NCI-H524 (cell line): ENCODE measurements around the gene CD14.
"Not testable (repeated sequence)": the region's sequence is repeated elsewhere in the genome, so short reads cannot be mapped to it uniquely, and the experiment has no call there.

Experiments
- DNase-seq, 2 experiments: peaks; one replicate each; lab custom pipeline; 2025; lab: John Stamatoyannopoulos, UW

The CD14 gene

GRCh38 chr5:140633021-140633471 is at the start of gene CD14:
TSS of gene CD14 (minus strand) at chr5:140633175. CDS start at chr5:140633071, 104 bp downstream.
- DNase-seq = peak; percentile 50 to 55

- no peak for DNase-seq
These were observed 46.0 kb upstream of the CD14 start for GRCh38 chr5:140678993-140679392.

DNA sequence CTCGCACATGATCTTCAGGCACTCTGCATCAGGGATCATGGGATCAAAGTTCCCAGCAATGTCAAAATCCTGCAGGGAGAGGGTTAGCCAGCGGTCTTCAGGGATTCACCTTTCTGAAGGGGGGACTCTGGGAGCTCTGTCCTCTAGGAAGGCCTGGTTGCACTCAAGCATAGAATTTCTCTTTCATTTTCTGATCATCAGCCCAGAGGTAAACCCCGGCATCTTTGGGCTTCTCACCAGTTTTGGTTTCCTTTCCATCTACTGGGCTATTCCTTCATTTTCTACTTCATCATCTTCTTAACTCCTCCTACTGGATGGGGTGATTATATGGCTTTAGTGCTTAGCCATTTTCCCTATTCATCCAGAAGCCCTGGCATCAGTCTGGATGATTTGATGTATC is 45.0 kb upstream of the CD14 start:
- DNase-seq = no peak

DNA sequence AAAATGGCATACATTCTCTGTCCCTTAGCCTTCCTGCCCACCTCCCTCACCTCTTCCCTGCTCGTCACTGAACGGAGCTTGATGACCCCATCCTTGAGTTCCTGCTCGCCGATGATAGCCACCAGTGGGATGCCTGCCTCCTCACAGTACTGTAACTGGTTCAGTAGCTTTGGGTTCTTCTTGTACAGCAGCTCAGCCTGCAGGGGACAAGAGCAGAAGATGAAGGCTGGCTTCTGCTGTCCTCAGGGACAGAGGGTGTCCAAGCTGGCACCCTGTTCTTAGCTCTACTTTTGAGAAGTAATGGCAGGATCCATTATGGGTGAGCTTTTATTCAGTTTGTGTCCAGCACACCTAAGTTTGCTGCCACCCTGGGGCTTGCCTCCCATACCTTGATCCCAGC is 41.7 kb upstream of the CD14 start:
- DNase-seq = no peak

- no peak for DNase-seq
These were observed 41.2 kb upstream of the CD14 start for GRCh38 chr5:140674211-140674610.

GRCh38 chr5:140673187-140673976 is 40.4 kb upstream of the CD14 start, which contains the start of gene DND1:
TSS of gene DND1 (minus strand) at chr5:140673576. CDS start at chr5:140673542, 34 bp downstream.
- DNase-seq = no peak

GRCh38 chr5:140672455-140673186 is 39.6 kb upstream of the CD14 start:
- peak; percentile 9 to 37 for DNase-seq

GRCh38 chr5:140671472-140672125 is 38.6 kb upstream of the CD14 start:
- no peak for DNase-seq

GRCh38 chr5:140671035-140671434 is 38.1 kb upstream of the CD14 start:
- not testable (repeated sequence) for DNase-seq

- DNase-seq = peak; percentile 83 to 92
These were observed 31.6 kb upstream of the CD14 start, which contains the start of gene WDR55 for GRCh38 chr5:140664359-140665119. TSS of gene WDR55 (plus strand) at chr5:140664904. CDS start at chr5:140664913, 9 bp downstream.

DNA sequence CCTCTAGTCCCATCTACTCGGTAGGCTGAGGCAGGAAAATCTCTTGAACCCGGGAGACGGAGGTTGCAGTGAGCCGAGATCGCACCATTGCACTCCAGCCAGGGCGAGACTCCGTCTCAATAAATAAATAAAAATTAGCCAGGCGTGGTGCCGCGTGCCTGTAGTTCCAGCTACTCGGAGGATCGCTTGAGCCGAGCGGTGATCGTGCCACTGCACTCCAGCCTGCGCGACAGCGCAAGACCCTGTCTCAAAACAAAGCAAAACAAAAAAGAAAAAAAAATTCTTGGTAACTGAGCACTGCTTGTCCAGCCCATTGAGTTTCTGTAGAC is 31.0 kb upstream of the CD14 start:
- no peak for DNase-seq

- DNase-seq = not testable (repeated sequence)
These were observed 27.4 kb upstream of the CD14 start for GRCh38 chr5:140660371-140660770.

DNA sequence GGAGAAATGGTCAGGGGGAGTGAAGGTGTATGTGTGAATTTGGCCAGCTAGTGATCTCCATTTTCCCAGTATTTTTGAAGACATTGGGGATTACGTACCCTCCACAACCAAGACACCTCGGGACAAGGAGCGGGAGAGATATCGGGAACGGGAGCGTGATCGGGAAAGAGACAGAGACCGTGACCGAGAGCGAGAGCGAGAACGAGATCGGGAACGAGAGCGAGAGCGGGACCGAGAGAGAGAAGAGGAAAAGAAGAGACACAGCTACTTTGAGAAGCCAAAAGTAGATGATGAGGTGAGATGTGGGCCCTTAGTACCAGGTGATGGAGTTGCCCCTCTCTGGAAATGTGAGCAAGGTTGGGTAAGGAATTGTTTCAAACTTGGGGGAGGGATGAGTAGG is 25.9 kb upstream of the CD14 start:
- DNase-seq = no peak

DNA sequence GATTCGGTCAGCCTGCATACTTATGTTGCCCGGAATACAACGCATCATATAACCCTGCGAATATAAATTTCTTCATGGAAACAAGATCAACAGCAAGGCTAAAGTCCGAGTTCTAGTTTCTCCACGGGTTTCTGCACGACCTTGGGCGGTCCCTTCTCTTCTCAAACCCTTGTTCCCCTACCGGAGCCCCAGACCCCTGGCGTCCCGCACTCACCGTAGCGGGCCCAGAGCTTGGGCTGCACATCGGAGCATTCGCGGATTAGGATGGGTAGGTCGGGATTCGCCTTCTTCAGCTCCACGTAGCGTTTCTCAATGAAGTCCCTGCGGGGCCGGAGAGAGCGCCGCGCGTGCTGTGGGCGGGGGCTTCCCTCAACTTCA is 14.1 kb upstream of the CD14 start:
- no peak for DNase-seq

DNA sequence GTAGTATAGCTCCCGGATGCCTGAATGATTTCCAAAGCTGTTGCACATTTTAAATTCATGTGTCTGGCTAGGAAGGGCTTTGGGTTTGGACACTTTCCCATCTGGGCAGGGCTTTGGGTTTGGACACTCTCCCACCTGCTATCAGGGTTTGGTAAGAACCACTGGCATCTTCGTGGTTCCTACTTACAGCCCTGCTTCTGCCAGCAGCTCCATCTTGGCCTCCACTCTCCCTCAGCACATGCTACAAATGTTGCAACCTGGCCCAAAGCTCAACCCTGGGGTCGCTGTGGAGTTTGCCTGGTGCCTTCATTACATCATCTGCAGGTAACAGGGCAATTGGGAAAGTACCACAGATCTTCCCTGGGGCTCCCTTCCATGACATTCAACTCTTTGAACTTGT is 9.7 kb upstream of the CD14 start:
- no peak for DNase-seq

- DNase-seq = no peak
These were observed 8.7 kb upstream of the CD14 start for GRCh38 chr5:140641716-140642115.

- peak; percentile 79 to 91 for DNase-seq
These were observed 6.4 kb upstream of the CD14 start, which contains the start of gene TMCO6 for GRCh38 chr5:140639148-140639981. TSS of gene TMCO6 (plus strand) at chr5:140639451. CDS start at chr5:140639528, 77 bp downstream.

- not testable (repeated sequence) for DNase-seq
These were observed 5.8 kb upstream of the CD14 start for GRCh38 chr5:140638898-140639147.

DNA sequence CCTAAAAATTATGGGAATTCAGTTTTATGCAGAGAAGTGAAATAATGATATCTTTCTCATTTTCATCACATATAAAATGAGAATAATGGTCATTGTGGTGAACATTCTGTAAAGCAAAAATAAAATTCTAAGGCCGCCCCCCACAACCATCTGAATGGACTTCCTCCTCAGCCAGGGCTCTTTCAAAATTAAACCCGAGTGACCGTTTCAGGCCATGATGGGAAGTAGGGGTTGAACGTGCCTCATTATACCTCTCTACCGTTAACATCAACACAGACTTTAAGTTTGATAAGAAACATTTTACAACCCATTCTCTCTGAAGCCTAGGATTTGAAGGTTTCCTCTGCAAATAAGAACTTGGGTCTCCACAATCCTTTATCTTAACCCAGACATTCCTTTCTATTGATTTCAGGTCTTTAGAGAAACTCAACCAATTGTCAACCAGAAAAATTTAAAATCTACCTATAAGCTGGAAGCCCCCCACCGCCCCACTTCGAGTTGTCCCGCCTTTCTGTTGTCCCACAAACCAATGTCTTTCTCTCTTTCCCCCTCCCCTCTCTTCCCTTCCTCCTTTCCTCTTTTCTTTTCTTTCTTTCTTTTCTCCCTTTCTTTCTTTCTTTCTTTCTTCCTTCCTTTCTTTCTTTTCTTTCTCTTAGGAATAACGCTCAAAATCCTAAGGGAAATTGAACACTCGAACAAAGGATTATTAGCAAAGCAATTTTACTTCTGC is 4.6 kb upstream of the CD14 start:
- no peak for DNase-seq
